GM18505 (cell line): Measurements from ENCODE around the gene GABBR1.

Experiments
- ATAC-seq: cut with Tn5 transposase; IDR thresholded peaks from one replicate; pipeline ENCODE4 v1.9.1; 2021; ENCODE audit not compliant: unreplicated experiment
- POLR2A ChIP-seq: IDR thresholded peaks from 4 replicates; pipeline ENCODE4 v1.6.1; 2011; ENCODE audit warnings: borderline replicate concordance; ENCODE audit not compliant: insufficient read depth, insufficient read length; ENCODE audit errors: extremely low read depth

The GABBR1 gene

DNA sequence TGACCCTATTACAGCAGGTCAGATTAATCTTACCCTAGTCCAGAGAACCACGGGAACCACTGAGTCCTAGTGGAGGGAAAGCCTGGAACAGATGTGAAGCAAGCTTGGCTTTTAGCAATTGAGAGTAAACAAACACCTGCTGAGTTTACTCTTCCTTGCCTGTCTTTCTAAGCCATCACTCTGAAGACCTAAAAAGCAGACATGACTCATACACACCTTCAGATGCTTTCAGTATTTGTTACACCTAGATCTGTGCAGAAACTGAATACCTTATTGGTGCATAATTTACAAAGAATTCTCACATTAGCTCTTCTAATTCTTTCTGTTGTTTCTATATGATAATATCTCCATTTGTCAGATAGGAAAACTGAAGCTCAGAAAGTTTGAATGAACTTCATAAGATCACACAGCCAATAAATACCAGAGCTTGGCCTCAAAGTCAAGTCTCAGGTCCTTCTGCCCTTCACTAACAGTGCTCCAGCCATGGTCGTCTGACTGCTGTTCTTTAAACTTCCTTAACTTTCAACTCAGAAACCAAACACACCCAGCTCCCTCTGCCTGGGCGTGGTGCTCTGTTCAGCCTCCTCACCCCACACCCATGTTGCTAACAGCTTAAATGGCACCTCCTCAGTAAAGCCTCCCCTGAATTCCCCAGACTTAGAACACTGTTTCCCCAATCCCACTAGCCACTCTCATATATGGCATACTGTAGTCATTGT is 8.6 kb upstream of the GABBR1 start:
- ATAC-seq = no peak
- no peak for TF ChIP-seq POLR2A

DNA sequence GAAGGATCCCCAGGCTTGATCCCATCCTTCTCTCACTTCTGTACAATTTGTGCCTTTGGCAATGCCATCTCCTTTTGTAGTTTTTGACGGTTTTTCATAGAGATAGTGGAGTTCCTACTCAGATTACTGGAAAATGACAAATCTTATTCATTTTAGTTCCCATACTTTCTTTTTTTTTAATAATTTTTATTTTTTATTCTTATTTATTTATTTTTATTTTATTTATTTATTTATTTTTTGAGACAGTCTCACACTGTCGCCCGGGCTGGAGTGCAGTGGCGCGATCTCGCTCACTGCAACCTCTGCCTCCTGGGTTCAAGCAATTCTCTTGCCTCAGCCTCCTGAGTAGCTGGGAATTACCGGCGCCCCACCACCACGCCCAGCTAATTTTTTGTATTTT is 4.3 kb upstream of the GABBR1 start:
- no peak for ATAC-seq
- no peak for TF ChIP-seq POLR2A

DNA sequence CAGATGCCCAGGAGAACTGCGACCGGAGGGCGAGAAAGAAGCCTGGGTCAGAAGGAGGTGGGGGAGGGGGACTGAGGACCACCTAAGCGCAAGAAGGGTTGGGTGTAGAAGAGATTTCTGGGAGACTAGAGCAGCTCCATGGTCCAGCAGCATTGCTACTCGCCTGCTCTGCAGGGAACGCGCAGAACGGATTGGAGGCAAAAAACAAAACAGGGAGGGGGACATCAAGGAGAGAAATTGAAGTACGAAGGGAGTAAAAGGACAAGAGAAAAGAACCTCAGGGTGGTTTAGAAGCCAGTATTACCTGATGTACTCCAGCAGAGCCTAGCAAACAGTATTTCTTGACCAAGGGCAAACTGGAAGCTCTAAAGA is 537 bp upstream of the GABBR1 start:
- TF ChIP-seq POLR2A = no peak
- ATAC-seq = no peak

DNA sequence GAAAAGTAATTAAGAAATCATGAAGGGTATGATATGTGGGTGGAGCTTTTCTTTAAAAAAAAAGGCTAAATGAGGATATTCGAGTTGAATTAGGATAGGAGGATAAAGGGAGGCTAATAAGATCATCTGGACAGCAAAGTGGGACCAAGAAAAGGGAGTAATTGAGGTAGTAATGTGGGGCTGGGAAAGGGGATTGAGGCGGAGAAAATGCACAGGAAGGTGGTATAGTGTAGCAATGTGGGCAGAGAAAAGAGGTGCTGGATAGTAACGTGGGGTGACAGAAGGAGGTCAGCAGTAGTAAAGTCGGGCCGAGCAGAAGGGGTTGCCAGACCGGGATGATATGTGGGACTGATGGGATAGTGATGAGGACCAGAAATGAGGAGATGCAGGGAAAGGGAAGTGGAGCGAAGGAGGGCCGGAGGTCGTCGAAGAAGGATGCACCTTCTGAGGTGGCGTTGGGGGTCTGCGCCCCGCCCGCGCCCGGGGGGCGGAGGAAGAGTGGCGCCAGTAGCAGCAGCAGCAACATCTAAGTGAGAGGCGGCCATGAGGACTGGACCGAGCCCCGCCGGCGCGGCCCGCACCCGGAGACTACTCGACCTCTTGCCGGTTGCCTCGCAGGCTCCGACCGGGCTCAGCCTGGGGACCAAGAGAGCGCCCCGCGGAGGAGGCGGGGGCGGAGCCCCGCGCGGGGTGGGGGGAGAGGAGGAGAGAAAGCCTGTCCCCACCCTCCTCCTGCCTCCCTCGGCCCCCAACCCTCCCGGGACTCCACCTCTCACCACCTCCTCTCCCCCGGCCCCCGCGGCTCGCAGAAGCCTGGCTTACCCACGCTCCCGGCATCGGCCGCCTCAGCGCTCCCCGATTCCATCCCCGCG is 887 bp downstream of the GABBR1 start:
- TF ChIP-seq POLR2A = no peak
- ATAC-seq = peak; percentile 12

DNA sequence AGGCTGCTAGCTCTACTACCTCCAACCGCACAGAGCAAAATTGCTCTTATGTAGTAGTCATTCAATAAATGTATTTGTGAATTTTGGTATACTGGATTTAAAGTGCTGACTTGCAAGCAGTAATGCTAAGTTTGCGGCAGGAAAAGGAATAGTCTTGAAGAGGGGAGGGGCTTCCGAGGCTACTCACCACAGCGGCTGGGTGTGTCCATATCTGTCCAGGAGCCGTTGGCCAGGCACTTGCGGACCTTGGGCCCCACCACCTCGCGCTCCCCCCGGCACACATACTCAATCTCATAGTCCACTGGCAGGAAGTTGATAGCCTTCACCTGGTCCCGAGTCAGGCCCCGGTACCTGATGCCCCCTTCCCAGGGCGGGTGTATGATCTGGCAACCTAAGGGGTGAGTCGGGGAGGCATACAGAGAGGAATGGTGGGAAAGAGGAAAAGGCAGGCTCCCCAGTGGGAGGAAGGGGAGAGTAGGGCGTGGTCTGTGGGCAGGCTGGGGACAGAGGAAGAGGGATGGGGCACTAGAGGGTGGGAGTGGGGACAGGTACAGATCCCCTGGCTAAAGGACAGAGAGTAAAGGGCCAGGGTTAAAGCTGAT is 1.7 kb downstream of the GABBR1 start:
- TF ChIP-seq POLR2A = no peak

DNA sequence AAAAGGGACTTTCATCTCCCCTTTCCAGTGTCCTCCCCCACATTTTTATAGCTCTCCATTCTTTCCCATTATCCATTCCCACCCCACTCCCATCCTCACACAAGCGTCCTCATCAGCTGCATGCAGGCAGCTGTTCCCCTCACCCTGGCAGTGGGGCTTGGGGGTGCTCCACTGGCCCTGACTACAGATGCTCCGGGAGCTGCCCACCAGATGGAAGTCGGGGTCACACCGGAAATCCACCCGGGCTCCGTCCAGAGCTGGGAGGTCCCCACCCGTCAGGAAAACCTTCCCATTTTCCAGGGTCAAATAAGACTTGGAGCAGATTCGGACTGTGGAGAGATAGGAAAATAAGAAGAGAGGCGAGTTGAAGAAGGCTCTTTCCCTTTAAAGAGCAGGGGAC is 2.7 kb downstream of the GABBR1 start:
- TF ChIP-seq POLR2A = no peak
- ATAC-seq = no peak

More for the DNA sequence above, 1.7 kb downstream of the GABBR1 start:
- ATAC-seq = no peak

DNA sequence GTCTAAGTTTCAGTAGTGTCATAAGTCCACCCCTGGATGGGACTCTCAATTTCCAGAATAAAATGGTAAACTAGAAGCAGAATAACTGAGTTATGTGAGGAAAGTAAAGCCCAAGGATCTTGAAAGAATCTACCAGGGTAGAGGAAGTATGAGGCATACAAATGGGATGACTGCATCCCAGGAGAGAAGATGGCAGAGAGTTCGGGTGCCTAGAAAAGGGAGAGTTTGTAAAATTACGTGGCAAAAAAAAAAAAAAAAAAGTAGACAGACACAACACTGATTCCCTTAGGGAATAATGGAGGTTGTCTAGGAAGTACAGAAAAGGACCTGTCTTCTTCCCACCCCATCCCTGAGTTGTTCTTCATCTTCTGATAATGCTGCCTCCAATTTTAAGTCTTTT is 3.4 kb downstream of the GABBR1 start:
- ATAC-seq = no peak
- no peak for TF ChIP-seq POLR2A

DNA sequence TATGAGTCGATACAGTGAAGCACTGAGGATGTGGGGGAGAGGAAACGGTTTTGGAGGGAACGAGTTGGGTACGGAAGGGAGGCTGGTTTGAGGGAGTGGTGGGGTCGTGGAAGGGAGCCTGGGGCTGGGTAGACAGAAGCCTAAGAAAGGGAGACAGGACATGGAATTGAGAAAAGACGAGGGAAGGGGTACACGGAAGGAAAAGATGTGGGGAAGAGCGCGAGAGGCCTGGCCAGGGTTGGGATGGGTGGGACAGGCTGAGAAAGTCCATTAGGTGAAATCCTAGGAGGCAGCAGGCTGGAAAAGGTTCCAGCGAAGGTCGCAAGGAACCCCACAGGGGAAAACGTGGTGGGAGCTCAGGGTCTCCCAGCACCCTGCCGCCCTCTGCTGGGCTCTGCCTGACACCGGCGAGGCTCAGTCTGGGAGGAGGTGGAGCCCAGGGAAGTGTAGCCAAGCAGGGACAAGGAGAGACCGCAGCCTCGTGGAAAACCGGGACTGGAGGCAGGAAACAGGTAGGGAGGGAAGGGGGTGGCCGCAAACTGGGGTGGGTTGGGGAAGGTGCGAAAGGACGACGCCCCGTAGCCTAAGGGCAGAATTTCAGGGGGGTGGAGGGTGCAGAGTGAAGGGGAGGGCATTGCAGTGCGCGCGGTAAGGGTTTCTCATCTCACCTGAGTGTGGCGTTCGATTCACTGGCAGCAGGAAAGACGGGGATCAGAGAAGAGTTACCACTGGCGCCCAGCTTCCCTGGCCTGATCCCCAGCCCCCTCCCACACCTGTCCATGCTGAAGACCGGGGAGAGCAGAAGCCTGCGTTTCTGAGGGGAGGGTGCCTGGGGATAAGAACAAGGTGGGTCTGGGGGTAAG is 4.3 kb downstream of the GABBR1 start:
- no peak for ATAC-seq

DNA sequence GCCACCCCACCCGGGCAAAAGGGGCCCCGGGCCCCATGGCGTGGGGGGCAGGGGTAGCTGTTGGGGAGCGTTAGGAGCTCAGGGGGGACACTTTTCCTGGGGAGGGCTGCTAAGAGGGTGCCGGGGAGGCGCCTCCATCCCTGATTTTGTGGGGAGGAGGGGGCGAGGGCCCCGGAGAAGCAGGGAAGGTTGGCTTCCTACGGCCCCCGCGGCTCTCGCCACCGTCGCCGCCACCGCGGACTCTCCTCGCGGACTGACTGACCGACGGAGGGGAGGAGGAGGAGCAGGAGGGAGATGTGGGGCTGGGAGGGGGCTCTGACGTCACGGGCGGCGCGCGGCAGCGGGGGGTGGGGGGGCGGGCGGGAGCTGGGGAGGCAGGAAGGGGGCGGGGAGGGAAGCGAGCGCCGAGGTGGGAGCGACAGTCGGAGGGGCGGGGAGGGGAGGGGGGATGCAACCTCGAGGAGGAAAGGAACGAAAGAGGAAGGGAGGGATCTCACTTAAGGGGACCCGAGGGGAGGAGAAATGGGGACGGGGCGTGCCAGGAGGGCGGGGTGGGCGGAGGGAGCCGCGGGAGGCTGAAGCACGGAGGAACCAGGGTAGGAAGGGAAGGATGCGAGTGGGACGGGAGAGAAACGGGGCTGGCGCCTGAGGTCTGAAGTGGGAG is 5.1 kb downstream of the GABBR1 start:
- no peak for ATAC-seq
- no peak for TF ChIP-seq POLR2A

More for the DNA sequence above, 4.3 kb downstream of the GABBR1 start:
- no peak for TF ChIP-seq POLR2A

DNA sequence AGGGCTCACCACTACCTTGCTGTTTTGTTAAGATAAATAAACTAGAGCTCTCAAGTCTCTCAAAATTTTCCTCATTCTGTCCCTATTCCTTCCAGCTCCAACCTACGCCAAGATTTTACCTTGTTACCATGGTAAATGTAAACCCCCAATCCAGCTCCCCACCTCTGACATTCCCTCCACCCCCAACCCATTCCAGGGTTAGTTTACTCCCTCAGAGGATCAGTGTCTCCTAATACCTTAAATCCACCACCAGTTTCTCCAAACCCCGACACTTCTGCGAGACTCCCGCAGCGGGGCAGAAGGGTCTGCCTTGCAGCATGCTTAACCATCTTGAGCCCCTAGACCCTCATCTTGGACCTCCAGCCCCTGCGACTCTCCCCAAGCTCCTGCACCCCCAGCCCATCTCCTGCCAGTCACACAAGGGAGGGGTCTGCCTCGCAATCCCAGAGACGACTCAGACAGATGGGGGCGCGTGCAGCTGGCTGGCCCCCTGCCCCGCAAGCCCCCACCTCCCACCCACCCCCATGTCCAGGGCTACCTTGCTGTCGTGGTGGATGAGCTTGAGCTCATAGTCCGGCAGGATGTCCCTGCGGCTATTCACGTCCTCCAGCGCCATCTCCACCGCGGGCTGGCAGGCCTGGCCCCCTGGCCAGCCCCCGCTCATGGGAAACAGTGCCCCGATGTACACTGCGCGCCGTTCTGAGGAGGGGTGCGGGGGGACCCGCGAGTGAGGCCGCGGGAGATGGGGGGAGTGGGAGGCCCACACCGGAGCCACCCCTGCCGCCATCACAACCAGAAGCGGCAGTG is 5.8 kb downstream of the GABBR1 start:
- no peak for ATAC-seq
- TF ChIP-seq POLR2A = no peak

DNA sequence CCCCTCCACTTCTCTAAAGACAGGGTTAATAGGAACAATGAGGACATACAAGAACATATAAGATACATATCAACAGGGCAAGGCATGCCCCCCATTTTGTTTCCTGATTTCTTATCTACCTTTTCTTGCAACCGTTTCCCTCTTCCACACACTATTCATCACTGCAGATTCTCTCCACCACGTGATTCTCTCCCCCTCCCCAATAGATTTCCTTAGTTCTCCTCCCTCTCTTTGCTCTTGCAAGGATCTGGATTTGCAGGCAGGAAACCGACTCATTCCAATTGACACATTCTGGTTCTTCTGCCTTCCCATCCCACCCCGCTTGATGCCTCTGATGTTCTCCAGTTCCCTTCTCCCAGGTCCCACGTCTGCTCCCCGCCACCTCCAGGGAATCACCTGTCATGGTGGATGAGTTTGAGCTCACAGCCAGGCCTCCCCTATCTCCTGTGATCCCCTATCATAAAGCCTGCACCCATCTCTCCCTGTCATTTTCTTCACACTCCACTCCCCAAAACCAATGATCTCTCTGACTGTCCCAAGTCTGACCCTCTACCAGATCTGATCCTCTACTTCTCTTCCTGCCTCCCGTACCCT is 7.5 kb downstream of the GABBR1 start:
- ATAC-seq = no peak
- no peak for TF ChIP-seq POLR2A
